Osteocyte (in vitro differentiated cells): ENCODE measurements around the gene DUS2. TPM values are rescaled to one million over a fixed set of nuclear protein-coding genes. Genes with fewer than 3 reads are reported as not detected.

ENCODE experiments used
- DNase-seq: peaks from one replicate; pipeline ENCODE4 v3.0.0; 2021; ENCODE audit warnings: mixed read lengths; ENCODE audit not compliant: unreplicated experiment; ENCODE audit errors: extremely low spot score
- H3K27ac Mint-ChIP-seq: one replicate; pipeline ENCODE4 v1.8.0; 2021; ENCODE audit warnings: mild to moderate bottlenecking, mixed read lengths; ENCODE audit not compliant: unreplicated experiment
- H3K27me3 Mint-ChIP-seq: one replicate; pipeline ENCODE4 v1.8.0; 2021; ENCODE audit warnings: mixed read lengths; ENCODE audit not compliant: unreplicated experiment
- H3K36me3 Mint-ChIP-seq: one replicate; pipeline ENCODE4 v1.8.0; 2021; ENCODE audit warnings: mixed read lengths; ENCODE audit not compliant: unreplicated experiment
- H3K4me1 Mint-ChIP-seq: one replicate; pipeline ENCODE4 v1.8.0; 2021; ENCODE audit warnings: mixed read lengths; ENCODE audit not compliant: unreplicated experiment
- H3K4me3 Mint-ChIP-seq: one replicate; pipeline ENCODE4 v1.8.0; 2021; ENCODE audit warnings: mild to moderate bottlenecking, moderate library complexity, mixed read lengths; ENCODE audit not compliant: unreplicated experiment
- H3K9me3 Mint-ChIP-seq: one replicate; pipeline ENCODE4 v1.8.0; 2021; ENCODE audit warnings: mixed read lengths; ENCODE audit not compliant: unreplicated experiment
- total RNA-seq: library from RNA; stranded (reverse); gene quantifications from 2 replicates; pipeline ENCODE4 v1.2.1, GENCODE V29; 2021
- TF ChIP-seq, protein P1 (sequence below): fragments of 200-600 bp; sonication (generic); IDR thresholded peaks from 2 replicates; pipeline ENCODE4 v1.5.0; 2021; ENCODE audit warnings: antibody characterized with exemption, mild to moderate bottlenecking, moderate library complexity

DUS2 gene
- total RNA-seq, 1 donor from 2014 or later: 17.2 TPM

DNA sequence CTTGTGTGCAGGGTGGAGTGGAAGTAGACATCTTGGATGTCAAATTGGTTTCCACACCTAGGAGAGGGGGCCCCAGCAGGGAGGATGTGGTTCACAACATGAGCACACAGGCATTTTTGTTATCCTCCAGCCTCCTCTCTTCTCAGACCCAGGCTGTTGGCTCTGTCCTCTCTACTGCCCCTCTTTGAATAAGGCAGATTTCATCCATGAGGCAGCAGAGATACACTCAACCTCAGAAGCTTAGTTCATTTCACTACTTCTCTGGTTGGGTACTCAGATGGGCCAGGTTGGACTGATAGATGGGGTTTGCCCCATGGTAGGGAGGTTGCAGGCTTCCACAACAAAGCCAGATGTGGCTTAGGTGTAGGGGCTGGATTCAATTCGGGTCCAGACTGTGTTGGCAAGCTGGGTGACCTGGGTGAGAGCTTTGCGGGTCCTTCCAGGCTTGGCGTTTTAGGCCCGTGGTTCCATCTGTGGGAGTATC lies 39.9 kb downstream of the DUS2 start:
- Mint-ChIP-seq H3K27ac (no peak overlapping the region), H3K9me3 (no peaks in the 10 kb centered on the region), H3K27me3 (no peaks in the 10 kb centered on the region), H3K4me3 (no peak overlapping the region), H3K36me3 (peaks cover 4% of the 10 kb centered on the region), H3K4me1 (peaks cover 28% of the 10 kb centered on the region)
- TF ChIP-seq, protein P1, sequence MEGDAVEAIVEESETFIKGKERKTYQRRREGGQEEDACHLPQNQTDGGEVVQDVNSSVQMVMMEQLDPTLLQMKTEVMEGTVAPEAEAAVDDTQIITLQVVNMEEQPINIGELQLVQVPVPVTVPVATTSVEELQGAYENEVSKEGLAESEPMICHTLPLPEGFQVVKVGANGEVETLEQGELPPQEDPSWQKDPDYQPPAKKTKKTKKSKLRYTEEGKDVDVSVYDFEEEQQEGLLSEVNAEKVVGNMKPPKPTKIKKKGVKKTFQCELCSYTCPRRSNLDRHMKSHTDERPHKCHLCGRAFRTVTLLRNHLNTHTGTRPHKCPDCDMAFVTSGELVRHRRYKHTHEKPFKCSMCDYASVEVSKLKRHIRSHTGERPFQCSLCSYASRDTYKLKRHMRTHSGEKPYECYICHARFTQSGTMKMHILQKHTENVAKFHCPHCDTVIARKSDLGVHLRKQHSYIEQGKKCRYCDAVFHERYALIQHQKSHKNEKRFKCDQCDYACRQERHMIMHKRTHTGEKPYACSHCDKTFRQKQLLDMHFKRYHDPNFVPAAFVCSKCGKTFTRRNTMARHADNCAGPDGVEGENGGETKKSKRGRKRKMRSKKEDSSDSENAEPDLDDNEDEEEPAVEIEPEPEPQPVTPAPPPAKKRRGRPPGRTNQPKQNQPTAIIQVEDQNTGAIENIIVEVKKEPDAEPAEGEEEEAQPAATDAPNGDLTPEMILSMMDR: no peak
- no peak for DNase-seq

DNA sequence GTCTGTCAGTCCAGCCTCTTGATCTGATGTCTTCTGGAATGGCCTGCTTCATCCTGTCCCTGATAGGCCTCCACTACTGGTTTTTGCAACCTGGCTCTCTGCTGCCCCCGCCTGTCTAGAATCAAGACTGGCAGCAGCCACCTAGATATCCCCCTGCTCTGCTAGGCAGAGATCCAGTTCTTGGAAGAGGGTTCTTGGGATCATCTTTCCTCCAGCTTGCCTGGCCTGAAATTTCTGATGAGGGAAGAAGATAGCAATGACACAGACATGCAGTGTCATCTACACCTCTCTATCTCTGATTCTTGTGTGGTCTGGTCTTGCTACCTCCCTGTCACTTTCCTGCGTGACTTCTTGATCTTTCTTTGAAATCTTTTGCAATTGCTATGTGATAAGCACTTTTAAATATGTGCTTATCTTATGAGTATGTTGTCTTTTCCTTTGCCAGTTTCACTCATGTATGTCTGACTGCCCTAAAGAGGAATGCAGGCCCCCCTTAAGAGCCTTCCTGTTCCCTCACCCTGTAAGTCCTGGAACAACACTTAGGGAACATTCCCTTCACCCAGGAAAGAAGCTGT lies 41.8 kb downstream of the DUS2 start:
- TF ChIP-seq, protein P1: peak; percentile 86
- peak overlapping the region; percentile 80 for H3K27ac Mint-ChIP-seq
- no peak for DNase-seq
- H3K4me3 Mint-ChIP-seq: no peak overlapping the region
- H3K36me3 Mint-ChIP-seq: peaks cover 3% of the 10 kb centered on the region
- H3K9me3 Mint-ChIP-seq: no peaks in the 10 kb centered on the region
- peaks cover 28% of the 10 kb centered on the region for H3K4me1 Mint-ChIP-seq
- no peaks in the 10 kb centered on the region for H3K27me3 Mint-ChIP-seq

DNA sequence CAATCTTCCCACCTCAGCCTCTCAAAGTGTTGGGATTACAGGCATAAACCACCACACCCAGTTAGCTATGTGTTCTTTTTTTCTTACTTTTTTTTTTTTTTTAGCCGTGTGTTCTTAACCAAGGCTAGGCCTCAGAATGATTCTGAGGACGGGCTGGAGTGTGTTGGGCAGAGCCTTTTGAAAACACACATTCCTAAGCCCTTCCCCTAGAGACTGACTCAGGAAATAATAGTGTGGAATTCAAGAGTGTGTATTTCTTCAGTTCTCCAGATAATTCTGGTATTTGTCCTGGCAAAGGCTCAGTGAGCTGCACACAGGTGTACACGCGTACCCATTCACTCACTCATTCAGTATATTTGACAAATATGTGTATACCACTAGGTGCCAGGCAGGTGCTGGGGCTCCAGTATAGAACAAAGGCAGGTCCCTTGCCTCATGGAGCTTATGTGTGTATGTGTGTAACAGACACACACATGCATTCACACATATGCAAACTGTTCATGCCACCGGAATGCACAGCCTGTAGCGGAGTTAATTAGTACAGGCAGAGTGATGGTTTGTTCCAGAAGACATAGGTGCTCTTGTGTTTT lies 42.7 kb downstream of the DUS2 start:
- no peaks in the 10 kb centered on the region for H3K9me3 Mint-ChIP-seq
- peak overlapping the region; percentile 80 for H3K27ac Mint-ChIP-seq
- no peaks in the 10 kb centered on the region for H3K27me3 Mint-ChIP-seq
- TF ChIP-seq, protein P1: no peak
- no peak overlapping the region for H3K4me3 Mint-ChIP-seq
- H3K36me3 Mint-ChIP-seq: peaks cover 3% of the 10 kb centered on the region
- peak; percentile 46 for DNase-seq
- peaks cover 28% of the 10 kb centered on the region for H3K4me1 Mint-ChIP-seq

DNA sequence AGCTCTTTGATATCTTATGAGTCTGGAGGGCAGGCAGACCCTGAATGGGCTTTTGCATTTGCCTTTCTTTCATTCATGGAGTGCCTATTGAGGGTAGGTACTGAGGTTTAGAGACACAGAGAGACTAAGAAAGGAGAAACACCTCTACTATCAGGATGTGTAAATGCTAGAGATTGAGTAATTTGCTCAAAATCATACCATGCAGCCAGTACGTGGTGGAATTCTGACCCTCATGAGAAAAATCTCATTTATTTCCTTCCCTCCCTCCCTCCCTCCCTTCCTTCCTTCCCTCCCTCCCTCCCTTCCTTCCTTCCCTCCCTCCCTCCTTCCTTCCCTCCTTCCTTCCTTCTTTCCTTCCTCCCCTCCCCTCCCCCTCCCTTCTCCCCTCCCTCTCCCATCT lies 43.7 kb downstream of the DUS2 start:
- TF ChIP-seq, protein P1: no peak
- Mint-ChIP-seq H3K27me3 (no peaks in the 10 kb centered on the region), H3K4me1 (peaks cover 26% of the 10 kb centered on the region), H3K9me3 (no peaks in the 10 kb centered on the region), H3K36me3 (peaks cover 8% of the 10 kb centered on the region), H3K4me3 (no peak overlapping the region), H3K27ac (peak overlapping the region; percentile 80)
- DNase-seq: no peak

DNA sequence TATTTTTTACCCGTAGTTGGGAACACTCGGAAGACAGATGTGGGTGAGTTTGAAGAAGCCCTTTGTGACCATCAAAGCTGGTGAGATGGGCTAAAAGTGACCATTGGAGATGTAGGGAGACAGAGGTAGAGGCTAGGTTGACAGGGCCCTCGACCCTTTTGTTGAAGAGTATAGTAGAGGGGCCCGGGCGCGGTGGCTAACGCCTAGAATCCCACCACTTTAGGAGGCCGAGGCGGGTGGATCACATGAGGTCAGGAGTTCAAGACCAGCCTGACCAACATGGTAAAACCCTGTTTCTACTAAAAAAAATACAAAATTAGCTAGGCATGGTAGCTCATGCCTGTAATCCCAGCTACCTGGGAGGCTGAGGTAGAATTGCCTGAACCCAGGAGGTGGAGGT lies 45.8 kb downstream of the DUS2 start:
- H3K4me1 Mint-ChIP-seq: peaks cover 27% of the 10 kb centered on the region
- TF ChIP-seq, protein P1: no peak
- no peaks in the 10 kb centered on the region for H3K9me3 Mint-ChIP-seq
- H3K27ac Mint-ChIP-seq: no peak overlapping the region
- H3K4me3 Mint-ChIP-seq: no peak overlapping the region
- DNase-seq: peak; percentile 67
- H3K36me3 Mint-ChIP-seq: peaks cover 12% of the 10 kb centered on the region
- no peaks in the 10 kb centered on the region for H3K27me3 Mint-ChIP-seq
